Islet precursor cell (in vitro differentiated cells): ENCODE measurements around the gene MTMR1.
A peak's percentile ranks its signal among the peaks of the same experiment; 100 is the strongest.

Source experiments
- DNase-seq: peaks from one replicate; pipeline ENCODE4 v3.0.0-alpha.2; 2018

Gene MTMR1

GRCh38 chrX:150692831-150693724, at the start of gene MTMR1:
Gene MTMR1 (plus strand): TSS chrX:150693396. CDS start chrX:150693531, 135 bp downstream.
- peak; percentile 57 for DNase-seq

- DNase-seq: no peak
Measured at GRCh38 chrX:150643958-150644357, 49.2 kb upstream of the MTMR1 start.

DNA sequence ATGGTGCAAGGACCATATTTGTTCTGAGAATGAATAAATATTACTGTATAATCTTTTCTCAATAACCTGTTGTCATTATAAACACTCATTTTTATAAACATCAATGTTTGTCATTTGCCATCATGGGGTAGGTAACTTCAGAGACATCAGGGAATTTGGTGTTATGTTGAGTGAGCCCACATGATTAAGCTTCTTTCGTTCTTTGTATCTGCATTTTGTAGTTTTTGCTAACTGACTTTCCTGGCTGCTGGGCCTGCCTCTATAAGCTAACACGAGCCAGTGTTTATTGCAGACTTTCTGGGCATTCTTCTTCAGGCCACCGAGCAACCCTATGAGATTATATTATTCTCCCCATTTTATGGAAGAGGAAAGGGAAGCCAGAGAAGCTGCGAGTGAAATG, 48.8 kb upstream of the MTMR1 start:
- no peak for DNase-seq

GRCh38 chrX:150647331-150647730, 45.9 kb upstream of the MTMR1 start:
- DNase-seq: no peak

- DNase-seq: no peak
Measured at GRCh38 chrX:150648296-150648940, 44.8 kb upstream of the MTMR1 start.

GRCh38 chrX:150649096-150649870, 43.9 kb upstream of the MTMR1 start:
- no peak for DNase-seq

- no peak for DNase-seq
Measured at GRCh38 chrX:150651906-150652305, 41.3 kb upstream of the MTMR1 start.

DNA sequence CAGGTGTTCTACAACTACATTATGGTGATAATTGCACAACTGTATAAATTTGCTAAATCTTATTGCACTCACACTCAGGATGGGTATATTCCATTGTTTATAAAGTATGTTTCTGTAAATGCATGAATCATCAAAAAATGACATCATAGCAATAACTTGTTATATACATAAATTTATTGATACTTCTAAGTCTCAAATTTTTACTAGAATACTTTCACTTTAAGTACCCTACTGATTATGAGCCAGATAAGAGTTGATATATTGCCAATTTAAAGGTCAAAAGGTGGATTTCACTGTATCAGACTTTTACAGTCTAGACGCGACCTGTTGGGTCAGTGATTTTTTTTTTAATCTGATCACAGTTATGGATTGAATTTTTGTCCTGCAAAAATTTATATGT, 37.4 kb upstream of the MTMR1 start:
- DNase-seq: no peak

DNA sequence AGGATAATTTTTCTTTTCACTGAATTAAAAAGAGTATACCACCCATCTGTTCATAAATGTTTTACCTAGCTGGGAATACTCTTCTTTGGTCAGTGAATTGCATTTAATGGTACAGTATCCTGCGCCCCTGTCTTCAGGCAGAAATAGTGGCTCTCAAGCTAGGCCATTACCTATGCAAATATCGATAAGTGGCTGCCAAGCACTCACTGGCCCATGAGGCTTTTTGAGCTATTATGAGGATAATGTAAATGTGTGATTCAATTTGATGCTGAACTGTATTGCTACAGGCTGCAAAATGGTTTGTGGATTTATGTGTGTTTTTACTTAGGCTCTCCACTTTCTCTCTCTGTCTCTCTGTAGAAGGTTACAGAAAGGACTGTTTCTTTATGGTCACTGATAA, 30.1 kb upstream of the MTMR1 start:
- DNase-seq: no peak

DNA sequence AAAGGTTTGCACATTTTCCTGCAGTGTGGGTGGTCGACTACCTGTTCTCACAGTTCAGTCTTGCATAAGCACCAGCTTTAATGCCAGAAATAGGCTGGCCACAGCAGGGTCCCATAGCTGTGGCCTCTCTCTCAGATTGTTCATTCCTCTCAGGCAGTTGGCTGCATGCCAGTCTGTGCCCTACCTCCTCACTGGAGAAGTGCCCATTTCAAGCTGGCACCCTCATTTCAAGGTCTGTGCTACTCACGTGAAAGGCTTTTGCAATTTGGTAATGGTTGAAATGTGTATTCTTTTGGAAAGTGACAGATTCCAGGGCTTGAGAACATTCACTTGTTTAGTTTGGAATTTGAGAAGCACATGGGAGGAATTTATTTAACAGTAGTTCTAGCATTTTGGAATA, 28.9 kb upstream of the MTMR1 start:
- DNase-seq: no peak

DNA sequence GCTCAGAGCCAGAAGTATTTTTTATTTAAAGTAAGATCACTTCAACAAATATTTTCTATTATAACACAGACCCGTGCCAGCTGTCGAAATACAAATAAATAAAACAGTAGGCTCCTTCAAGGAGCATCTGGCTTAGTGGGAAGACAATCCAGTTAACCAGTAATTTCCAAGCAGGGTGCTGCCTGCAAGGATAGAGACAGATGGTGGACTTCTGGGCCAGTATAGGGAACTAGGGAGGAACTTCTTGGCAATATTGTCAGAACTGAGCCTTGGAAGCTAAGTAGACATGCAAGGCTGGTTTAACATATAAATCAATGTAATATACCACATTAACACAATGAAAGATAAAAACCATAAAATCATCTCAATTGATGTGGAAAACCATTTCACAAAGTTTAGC, 17.0 kb upstream of the MTMR1 start:
- no peak for DNase-seq

GRCh38 chrX:150680974-150681373, 12.2 kb upstream of the MTMR1 start:
- DNase-seq: no peak

GRCh38 chrX:150683112-150683511, 10.1 kb upstream of the MTMR1 start:
- DNase-seq: no peak

- DNase-seq: no peak
Measured at GRCh38 chrX:150683536-150684146, 9.6 kb upstream of the MTMR1 start.

GRCh38 chrX:150688911-150689451, 4.2 kb upstream of the MTMR1 start:
- peak; percentile 85 for DNase-seq

- no peak for DNase-seq
Measured at GRCh38 chrX:150690126-150690525, 3.1 kb upstream of the MTMR1 start.

- peak; percentile 63 for DNase-seq
Measured at GRCh38 chrX:150692296-150692695, 900 bp upstream of the MTMR1 start.

GRCh38 chrX:150693725-150694574, 754 bp downstream of the MTMR1 start:
- DNase-seq: peak; percentile 85

- DNase-seq: no peak
Measured at GRCh38 chrX:150694738-150695410, 1.7 kb downstream of the MTMR1 start.

DNA sequence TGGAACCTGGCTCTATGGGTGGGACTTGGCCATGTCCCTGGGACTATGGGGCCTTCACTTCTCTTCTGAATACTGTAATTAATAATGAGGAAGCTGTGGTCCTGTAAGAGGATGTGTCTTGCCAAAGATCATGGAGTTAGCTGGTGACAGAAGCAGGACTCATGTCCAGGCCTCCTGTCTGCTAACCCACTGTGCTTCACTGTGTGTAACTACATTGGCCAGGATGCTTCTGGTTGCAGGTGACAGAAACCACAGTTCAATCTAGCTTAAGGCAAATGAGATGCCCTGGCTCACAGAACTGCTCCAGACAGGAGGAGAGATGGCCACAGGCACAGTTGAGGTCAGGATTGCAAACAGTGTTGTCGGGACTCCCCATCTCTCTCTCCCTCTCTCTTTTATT, 3.1 kb downstream of the MTMR1 start:
- no peak for DNase-seq

DNA sequence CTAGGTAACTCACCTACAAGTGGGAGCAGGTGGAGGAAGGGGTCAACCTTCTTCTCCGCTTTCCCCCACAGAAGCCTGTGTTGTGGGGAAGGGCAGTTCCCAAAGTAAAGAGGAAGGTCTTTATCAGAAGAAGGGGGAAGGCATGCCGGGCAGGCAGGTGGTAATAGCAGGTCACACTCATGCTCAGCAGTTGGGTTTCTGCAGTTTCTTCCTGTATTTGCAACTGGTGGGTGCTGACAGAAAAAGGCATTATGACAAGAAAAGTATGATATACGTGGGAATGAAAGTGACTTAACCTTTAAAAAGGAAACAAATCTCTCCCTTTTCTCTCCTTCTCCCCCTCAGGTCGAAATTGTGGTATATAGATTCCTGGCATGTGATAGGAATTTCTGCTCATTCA, 3.7 kb downstream of the MTMR1 start:
- DNase-seq: no peak
